Gastrocnemius medialis (tissue), 4 donors: ENCODE data around the gene STAG1.

Experiments
- CTCF ChIP-seq, 5 experiments: fragments of 450-650 bp in 3 of 5; fragments of 200-600 bp in 2 of 5; sonication (generic) in 2 of 5; IDR thresholded peaks in 4 of 5; conservative IDR thresholded peaks in 1 of 5; 1 replicate in 4 of 5; 2 replicates in 1 of 5; pipeline ENCODE4 v1.5.1; 2016 to 2019; ENCODE audit warnings: antibody characterized with exemption in 5 of 5, mild to moderate bottlenecking in 3 of 5, moderate library complexity in 3 of 5
- POLR2A ChIP-seq, 2 donors: fragments of 450-650 bp; IDR thresholded peaks; one replicate each; pipeline ENCODE4 v1.6.1; 2017; ENCODE audit warnings: antibody characterized with exemption in 2 of 2, mild to moderate bottlenecking in 2 of 2, moderate library complexity in 2 of 2

- no peak for TF ChIP-seq CTCF (IDR thresholded peaks at IDR 0.05 in 4 of 5, conservative IDR thresholded peaks at IDR 0.05 in 1 of 5)
- TF ChIP-seq POLR2A (IDR thresholded peaks at IDR 0.05), result no peak
These were observed 35.2 kb upstream of the STAG1 start for GRCh38 chr3:136787349-136787748.
